VCaP (cell line): ENCODE data around the gene PSD4.

Source experiments
- H3K27ac ChIP-seq: fragments of 450-650 bp; 2 replicates; pipeline ENCODE4 v1.5.1; 2017
- TF ChIP-seq, protein P1 (sequence below): fragments of 450-650 bp; conservative IDR thresholded peaks from 2 replicates; pipeline ENCODE4 v1.5.1; 2017; ENCODE audit warnings: mild to moderate bottlenecking, moderate library complexity

The PSD4 gene

DNA sequence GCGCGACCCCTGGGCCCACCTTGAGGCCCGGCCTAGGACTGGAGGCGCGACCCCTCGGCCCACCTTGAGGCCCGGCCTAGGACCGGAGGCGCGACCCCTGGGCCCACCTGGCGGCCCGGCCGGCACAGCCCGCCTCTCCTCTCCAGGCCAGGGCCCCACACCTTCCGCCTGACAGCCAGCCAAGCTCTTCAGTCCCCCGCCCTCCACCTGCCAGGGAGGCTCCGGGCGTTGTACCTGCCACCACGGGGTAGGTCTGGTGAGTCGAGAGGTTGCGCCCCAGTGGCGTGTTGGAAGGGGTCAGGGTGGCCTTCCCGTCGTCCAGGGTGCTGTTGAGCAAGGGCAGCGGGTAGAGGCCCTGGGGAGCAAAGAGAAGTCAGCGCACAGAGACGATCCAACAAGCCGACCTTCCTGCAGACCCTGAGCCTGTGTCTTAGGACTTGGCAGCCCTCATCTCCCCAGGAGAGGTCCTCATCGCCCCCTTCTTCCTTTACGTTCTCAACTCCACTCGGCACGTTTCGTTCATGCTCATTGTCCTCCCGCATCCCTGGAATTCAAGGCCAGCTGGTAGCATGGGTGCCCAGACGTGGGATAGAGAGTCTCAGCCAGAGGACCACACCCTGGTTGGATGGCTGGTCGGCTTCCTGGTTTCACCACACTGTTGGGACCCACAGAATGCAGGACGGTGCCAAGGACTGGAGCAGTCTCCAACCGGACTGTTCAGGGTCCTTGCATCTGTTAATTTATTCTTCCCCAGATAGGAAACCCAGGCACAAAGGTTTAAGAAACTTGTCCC lies 62.8 kb downstream of the PSD4 start:
- TF ChIP-seq, protein P1, sequence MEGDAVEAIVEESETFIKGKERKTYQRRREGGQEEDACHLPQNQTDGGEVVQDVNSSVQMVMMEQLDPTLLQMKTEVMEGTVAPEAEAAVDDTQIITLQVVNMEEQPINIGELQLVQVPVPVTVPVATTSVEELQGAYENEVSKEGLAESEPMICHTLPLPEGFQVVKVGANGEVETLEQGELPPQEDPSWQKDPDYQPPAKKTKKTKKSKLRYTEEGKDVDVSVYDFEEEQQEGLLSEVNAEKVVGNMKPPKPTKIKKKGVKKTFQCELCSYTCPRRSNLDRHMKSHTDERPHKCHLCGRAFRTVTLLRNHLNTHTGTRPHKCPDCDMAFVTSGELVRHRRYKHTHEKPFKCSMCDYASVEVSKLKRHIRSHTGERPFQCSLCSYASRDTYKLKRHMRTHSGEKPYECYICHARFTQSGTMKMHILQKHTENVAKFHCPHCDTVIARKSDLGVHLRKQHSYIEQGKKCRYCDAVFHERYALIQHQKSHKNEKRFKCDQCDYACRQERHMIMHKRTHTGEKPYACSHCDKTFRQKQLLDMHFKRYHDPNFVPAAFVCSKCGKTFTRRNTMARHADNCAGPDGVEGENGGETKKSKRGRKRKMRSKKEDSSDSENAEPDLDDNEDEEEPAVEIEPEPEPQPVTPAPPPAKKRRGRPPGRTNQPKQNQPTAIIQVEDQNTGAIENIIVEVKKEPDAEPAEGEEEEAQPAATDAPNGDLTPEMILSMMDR = no peak
- H3K27ac ChIP-seq = no peak overlapping the region

DNA sequence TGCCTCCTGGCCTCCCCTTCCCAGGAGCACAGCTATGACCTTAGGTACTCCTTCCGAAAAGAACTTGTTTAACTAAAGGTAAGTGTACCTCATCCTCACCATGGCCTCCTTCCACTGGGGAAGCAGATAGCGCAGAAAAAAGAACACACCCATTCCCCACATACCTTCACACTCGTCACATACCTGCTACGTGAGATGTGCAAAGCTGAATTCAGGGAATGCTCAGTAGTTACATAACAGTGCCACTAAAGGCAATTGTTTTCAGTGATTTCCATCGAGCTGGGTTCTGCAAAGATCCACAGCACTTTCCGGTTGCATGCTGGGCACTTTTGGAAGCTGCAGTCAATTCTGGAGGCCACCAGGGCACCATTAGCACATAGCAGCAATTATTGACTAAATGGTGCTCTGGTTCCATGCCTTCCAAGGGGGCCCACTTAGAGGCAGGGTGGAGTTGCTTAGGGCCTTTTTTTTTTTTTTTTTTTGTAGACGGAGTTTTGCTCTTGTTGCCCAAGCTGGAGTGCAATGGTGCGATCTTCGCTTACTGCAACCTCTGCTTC lies 63.9 kb downstream of the PSD4 start:
- TF ChIP-seq, protein P1 = no peak
- H3K27ac ChIP-seq = no peak overlapping the region

DNA sequence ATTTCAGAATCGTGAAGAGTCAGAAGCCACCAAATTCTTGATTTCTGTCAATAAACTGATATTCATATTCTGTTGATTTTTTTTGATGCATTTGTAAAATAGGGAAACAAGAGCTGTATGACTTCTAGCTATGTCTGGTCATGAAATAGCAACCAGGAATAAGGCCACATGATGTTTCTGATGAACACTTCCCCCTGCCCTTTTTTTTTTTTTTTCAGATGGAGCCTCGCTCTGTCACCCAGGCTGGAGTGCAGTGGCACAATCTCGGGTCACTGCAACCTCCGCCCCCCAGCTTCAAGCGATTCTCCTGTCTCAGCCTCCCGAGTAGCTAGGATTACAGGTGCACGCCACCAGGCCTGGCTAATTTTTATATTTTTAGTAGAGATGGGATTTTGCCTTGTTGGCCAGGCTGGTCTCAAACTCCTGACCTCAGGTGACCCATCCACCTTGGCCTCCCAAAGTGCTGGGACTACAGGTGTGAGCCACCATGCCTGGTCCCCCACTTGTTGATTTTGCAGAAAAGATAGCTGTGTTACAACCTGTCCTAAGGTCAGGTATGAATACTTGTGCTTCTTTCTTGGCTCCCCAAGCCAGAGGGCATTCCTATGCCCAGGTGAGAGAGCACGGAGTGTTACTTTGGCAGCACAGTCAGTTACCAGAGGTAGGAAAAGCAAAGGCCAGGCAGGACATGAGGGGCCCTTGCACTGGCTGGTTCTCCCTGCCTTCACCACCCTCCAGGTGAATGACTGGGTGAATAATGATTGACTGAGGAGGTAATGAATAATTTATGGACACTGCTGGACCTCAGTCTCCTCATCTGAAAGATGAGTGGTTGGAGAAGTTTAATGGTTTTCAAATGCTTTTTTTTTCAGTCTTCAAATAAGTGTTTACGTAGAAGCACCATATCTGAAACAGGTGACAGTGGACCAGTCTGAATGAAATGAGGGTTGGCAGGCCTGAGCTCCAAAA lies 65.4 kb downstream of the PSD4 start:
- H3K27ac ChIP-seq = no peak overlapping the region
- TF ChIP-seq, protein P1 = no peak

DNA sequence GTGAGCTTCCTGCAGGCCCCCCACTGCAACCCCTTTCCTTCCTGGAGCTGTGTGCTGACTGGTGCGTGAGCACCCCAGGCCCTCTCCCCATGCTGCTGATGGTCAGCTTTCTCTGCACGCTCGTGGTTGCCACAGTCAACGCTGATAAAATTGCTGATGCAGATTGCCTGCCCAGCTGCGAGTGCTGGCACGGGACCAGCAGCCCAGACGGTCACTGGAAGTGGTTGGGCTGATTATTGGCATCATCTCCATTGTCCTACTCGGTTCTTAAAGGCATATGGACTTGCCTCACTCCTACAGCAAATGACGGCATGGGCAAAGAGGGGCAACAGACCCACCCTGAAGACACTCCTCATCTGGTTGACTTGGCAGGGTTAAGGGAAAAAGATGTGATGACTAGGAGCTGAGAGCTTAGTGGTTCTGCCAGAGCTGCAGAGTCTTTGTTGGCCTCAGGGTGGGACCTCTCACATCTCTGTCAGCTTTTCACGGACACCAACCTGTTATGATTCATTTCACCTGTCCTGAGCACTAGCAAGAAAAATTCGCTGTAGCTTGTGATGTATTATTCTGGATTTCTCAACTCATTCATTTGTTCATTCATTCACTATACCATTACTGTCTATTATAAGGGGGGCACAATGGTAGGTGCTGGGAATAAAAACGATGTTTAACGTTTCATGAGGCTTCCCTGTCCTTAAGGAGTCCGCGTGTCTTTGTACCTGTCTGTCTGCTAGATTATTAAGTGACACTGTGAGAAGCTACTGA lies 66.6 kb downstream of the PSD4 start:
- H3K27ac ChIP-seq = no peak overlapping the region
- TF ChIP-seq, protein P1 = no peak

DNA sequence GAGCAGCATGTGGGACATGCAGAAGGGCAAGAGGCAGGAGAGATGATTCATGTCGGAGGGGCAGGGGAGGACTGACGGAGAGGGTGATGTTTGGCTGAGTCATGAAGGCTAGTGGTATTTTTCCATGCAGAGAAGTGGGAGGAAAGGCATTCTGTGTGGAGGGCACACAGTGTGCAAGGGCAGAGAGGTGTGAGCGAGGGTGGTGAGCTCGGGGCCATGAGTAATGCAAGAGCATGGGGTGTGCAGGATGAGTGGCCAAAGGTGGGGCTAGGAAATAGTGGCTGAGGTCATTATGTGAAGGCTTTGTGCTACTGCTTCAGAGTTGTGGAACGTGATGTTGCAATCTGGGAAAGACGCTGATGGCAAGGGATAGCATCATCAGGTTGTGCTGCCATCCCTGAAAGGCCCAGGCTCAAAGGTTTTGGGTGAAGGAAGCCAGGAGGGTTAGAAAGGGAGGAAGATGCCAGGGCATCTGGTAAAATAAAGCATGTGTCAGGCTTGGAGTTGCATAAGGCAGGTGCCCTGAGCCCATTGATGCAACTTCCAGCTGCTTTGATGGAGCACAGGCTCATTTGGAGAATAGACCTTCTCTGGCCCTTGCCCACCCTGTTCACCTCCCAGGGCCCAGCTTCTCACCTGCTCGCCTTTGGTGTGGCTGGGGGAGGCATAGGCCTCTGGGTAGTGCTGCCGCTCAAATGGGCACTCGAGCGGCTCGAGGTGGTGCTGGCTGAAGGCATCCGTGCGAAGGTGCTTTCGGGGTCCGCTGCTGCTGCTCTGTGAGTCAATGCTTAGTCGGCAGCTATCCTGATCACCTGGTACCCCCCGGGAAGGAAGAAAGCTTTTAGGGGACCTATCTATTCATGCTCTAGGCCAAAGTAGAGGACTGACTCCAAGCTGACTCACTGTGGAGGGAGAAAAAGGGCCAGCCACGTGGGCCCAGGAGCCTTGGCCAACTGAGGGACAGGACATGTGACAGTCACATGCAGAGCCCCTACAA lies 67.4 kb downstream of the PSD4 start:
- TF ChIP-seq, protein P1 = no peak
- no peak overlapping the region for H3K27ac ChIP-seq

DNA sequence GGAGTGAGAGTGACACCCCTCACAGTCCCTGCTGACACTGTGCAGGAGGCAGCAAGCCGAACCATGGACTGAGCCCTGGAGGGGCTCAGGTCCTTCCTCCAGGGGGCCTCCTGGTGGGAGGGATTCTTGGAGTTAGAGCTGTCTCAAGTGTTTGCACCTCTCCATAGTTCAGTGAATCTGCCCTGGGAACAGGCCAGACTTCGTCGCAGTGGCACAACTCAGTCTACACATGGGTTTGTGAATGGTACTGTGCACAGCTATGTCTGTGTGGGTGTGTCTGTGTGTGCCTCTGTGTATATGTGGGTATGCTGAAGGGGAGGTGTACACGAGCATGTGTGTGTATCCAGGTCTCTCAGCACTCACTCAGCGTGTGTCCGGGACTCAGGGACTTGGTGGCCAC lies 68.6 kb downstream of the PSD4 start:
- TF ChIP-seq, protein P1 = no peak
- H3K27ac ChIP-seq = no peak overlapping the region
